ENCODE results near the gene GABPB2. TPM values are rescaled to one million over a fixed set of nuclear protein-coding genes. Genes with fewer than 3 reads are reported as not detected.

Gene GABPB2
- polyA plus RNA-seq, 1 of the 3 experiments (the other 2 are of a cell fraction) = 2.4 TPM

DNA sequence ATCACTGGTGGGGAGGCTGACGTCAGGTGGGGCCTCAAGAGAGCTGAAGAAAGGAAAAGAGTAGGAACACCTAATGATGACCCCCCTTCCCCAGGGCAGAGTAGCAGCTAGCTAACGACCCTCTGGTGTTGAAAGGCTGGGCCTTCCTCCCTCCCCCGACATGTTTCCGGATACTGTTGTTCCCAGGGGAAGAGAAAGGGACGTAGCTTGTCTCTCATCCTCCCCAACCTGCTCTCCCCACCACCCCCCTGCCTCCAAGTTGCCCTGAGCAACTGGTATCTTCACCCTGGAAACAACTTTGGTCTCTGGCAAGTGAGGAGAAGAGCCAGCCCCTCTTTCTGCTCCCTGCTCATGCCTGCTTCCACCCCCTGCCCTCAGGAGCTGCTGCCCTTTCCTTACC lies 73.4 kb downstream of the GABPB2 start:
- CTCF ChIA-PET = interaction anchor here (1.1 to 6.8 kb wide), 4 partner anchors 12 to 119 kb away, joined by 4 to 40 read pairs (median 8); partner anchors contain the start of genes C1orf56 and TNFAIP8L2
- peak; percentile 13 for DNase-seq
- no peaks in the 10 kb centered on the region for H3F3A ChIP-seq (replicated peaks; ENCODE audit: insufficient read depth)
- H3K9me2 ChIP-seq = no peaks in the 10 kb centered on the region
- H3K36me3 ChIP-seq (replicated peaks in 1 of 2; ENCODE audit: control insufficient read depth in 1 of 2, insufficient read depth in 2 of 2, low read length in 1 of 2) = no peaks in the 10 kb centered on the region
- H3K27me3 ChIP-seq (ENCODE audit: insufficient read depth) = no peaks in the 10 kb centered on the region
- no peak overlapping the region for H3K4me3 ChIP-seq (ENCODE audit: low read depth in 2 of 2, low read length in 1 of 2)
- POLR2A ChIA-PET = no interaction called here
- no peaks in the 10 kb centered on the region for H3K79me2 ChIP-seq (ENCODE audit: insufficient read depth)
- H2AFZ ChIP-seq (ENCODE audit: low read depth) = no peak overlapping the region
- 83% methylated on average over 5 of the region's 5 CpGs for WGBS (ENCODE audit: low lambda C conversion rate)
- H4K20me1 ChIP-seq (ENCODE audit: insufficient read depth) = no peaks in the 10 kb centered on the region
- TF ChIP-seq, protein P1, sequence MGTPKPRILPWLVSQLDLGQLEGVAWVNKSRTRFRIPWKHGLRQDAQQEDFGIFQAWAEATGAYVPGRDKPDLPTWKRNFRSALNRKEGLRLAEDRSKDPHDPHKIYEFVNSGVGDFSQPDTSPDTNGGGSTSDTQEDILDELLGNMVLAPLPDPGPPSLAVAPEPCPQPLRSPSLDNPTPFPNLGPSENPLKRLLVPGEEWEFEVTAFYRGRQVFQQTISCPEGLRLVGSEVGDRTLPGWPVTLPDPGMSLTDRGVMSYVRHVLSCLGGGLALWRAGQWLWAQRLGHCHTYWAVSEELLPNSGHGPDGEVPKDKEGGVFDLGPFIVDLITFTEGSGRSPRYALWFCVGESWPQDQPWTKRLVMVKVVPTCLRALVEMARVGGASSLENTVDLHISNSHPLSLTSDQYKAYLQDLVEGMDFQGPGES (IDR thresholded peaks at IDR 0.05; ENCODE audit: low read depth, low read length) = no peak
- TF ChIP-seq POLR2AphosphoS5 (IDR thresholded peaks at IDR 0.05; ENCODE audit: low read depth, low read length) = no peak
- TF ChIP-seq YY1 (IDR thresholded peaks at IDR 0.05; ENCODE audit: low read depth) = no peak
- TF ChIP-seq FOXM1 (IDR thresholded peaks at IDR 0.05; ENCODE audit: low read depth) = no peak
- no peak for TF ChIP-seq GATA2 (CRISPR knock-in tag; IDR thresholded peaks at IDR 0.05)
- no peak for TF ChIP-seq SMC3 (IDR thresholded peaks at IDR 0.05; ENCODE audit: low read depth, low read length)
- TF ChIP-seq, protein P2, sequence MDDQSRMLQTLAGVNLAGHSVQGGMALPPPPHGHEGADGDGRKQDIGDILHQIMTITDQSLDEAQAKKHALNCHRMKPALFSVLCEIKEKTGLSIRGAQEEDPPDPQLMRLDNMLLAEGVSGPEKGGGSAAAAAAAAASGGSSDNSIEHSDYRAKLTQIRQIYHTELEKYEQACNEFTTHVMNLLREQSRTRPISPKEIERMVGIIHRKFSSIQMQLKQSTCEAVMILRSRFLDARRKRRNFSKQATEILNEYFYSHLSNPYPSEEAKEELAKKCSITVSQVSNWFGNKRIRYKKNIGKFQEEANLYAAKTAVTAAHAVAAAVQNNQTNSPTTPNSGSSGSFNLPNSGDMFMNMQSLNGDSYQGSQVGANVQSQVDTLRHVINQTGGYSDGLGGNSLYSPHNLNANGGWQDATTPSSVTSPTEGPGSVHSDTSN (IDR thresholded peaks at IDR 0.05) = no peak
- no peak for TF ChIP-seq ELF1 (IDR thresholded peaks at IDR 0.05)
- TF ChIP-seq, protein P3, sequence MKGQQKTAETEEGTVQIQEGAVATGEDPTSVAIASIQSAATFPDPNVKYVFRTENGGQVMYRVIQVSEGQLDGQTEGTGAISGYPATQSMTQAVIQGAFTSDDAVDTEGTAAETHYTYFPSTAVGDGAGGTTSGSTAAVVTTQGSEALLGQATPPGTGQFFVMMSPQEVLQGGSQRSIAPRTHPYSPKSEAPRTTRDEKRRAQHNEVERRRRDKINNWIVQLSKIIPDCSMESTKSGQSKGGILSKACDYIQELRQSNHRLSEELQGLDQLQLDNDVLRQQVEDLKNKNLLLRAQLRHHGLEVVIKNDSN (IDR thresholded peaks at IDR 0.05; ENCODE audit: borderline replicate concordance, low read depth) = no peak
- TF ChIP-seq RAD21 (IDR thresholded peaks at IDR 0.05; ENCODE audit: low read length) = no peak
- TF ChIP-seq FOSL2 (IDR thresholded peaks at IDR 0.05; ENCODE audit: borderline replicate concordance, low read depth) = no peak
- TF ChIP-seq GABPA (IDR thresholded peaks at IDR 0.05; ENCODE audit: low read depth) = no peak
- TF ChIP-seq TEAD4 (IDR thresholded peaks at IDR 0.05; ENCODE audit: borderline replicate concordance, insufficient read depth) = no peak
- TF ChIP-seq NFIC (IDR thresholded peaks at IDR 0.05; ENCODE audit: borderline replicate concordance) = no peak
- TF ChIP-seq EZH2phosphoT487 (IDR thresholded peaks at IDR 0.05; ENCODE audit: borderline replicate concordance, low read depth) = no peak
- no peak overlapping the region for H3K9ac ChIP-seq
- H3K4me2 ChIP-seq = no peak overlapping the region
- no peak overlapping the region for H3K27ac ChIP-seq (ENCODE audit: low read depth in 2 of 2, low read length in 1 of 2)
- peaks cover 0 to 21% of the 10 kb centered on the region in 2 experiments; a peak in 1 of 4 replicates for H3K4me1 ChIP-seq (ENCODE audit: control insufficient read depth in 1 of 2, insufficient read depth in 2 of 2, low read depth in 1 of 2, low read length in 1 of 2)
- no peaks in the 10 kb centered on the region for H3K9me3 ChIP-seq

All from SK-N-SH (cell line).